Glomerular visceral epithelial cell (primary cell): Measurements from ENCODE around the gene LHFPL3.
"Not testable (repeated sequence)": the region's sequence is repeated elsewhere in the genome, so short reads cannot be mapped to it uniquely, and the experiment has no call there.

Experiments used
- DNase-seq: peaks from one replicate; pipeline ENCODE4 v3.0.0-alpha.2; 2016; ENCODE audit errors: extremely low spot score

Gene LHFPL3

DNA sequence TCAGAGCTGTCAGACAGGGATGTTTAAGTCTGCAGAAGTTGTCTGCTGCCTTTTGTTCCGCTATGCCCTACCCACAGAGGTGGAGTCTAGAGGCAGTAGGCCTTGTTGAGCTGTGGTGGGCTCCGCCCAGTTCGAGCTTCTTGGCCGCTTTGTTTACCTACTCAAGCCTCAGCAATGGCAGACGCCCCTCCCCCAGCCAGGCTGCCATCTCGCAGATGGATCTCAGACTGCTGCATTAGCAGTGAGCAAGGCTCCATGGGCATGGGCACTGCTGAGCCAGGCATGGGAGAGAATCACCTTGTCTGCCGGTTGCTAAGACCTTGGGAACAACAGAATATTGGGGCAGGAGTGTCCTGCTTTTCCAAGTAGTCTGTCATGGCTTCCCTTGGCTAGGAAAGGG, 267.2 kb downstream of the LHFPL3 start:
- not testable (repeated sequence) for DNase-seq

DNA sequence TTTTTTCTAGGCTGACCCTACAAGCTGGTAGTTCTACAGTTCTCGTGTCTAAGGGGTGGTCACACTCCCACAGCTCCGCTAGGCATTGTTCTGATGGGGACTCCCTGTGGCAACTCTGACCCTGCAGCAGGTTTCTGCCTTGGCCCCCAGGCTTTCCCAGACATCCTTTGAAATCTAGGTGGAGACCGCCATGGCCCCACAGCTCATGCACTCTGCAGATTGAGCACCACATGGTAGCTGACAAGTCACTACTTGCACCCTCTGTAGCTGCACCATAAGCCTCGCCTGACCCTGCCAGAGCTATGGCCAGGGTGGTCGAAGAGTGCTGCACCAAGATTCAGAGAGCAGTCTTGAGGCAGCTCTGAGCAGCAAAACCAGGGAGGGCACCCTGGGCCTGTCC, 275.6 kb downstream of the LHFPL3 start:
- DNase-seq: no peak

DNA sequence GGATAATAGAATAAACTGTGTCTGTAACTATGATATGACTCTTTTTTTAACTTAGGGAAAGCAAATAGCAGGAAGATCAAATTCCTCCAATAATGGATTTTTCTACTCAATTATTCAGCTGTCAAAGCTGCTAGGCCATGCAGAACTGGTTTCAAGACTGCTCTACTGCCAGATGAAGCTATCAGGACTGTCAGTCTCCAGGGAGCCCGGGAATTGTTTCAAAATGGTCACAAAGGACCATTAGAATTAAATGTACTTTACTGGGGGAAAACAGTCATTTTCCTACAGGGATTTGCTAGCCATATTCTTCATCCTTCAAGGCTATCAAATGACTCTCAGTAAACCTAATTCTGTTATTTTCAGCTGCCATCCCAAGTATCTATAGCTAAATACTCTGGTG, 276.3 kb downstream of the LHFPL3 start:
- DNase-seq: no peak

DNA sequence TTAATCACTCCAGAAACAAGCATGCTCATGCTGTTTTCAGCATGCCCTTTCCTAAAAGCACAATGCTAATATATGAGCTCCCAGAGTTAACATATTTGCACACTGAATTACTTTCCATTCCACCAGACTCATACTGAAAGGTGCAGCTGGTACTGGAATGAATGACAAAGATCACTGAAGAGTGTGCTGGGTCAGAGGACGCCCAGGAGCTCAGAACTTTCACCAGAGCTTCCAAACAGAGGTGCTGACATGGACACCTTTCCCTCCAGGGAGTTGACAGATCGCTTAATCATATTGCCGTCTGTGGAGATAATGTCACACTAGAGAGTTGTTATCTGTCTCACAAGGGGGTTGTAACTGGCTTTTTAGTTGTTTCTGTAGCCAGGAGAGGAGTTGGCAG, 292.9 kb downstream of the LHFPL3 start:
- no peak for DNase-seq

- no peak for DNase-seq
These were observed 297.6 kb downstream of the LHFPL3 start for GRCh38 chr7:104625956-104626355.

- peak; percentile 7 for DNase-seq
These were observed 299.1 kb downstream of the LHFPL3 start for GRCh38 chr7:104627516-104627915.

- no peak for DNase-seq
These were observed 299.6 kb downstream of the LHFPL3 start for GRCh38 chr7:104628017-104628416.

DNA sequence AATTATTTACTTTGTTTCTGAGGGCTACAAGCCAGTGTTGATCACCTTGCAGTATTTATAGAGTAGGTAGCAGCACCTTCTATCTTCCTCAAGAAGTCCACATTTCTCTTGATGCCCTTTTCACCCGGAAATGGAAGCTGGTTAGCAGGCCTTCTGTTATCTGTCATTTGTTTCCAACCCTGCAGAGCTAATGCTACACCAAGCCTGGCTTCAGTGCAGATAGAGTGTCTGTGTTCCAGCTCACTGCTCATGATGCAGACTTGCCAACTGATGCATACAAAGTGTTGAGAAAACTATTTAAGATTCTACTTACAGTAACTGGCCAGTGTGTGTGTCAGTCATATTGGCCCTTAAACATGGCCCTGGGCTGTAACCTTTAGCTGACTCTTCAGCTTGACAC, 301.0 kb downstream of the LHFPL3 start:
- no peak for DNase-seq

DNA sequence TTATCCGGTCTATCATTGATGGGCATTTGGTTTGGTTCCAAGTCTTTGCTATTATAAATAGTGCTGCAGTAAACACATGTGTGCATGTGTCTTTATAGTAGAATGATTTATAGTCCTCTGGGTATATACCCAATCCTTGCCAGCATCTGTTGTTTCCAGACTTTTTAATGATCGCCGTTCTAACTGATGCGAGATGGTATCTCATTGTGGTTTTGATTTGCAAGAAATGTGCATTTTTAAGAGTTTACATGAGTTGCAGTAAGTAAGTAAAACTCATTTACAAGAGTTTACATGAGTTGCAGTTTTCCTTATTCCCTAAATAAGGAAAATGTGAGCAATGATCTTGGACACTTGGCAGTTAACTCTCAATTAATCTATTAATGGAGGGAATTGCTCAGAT, 312.1 kb downstream of the LHFPL3 start:
- DNase-seq: no peak

DNA sequence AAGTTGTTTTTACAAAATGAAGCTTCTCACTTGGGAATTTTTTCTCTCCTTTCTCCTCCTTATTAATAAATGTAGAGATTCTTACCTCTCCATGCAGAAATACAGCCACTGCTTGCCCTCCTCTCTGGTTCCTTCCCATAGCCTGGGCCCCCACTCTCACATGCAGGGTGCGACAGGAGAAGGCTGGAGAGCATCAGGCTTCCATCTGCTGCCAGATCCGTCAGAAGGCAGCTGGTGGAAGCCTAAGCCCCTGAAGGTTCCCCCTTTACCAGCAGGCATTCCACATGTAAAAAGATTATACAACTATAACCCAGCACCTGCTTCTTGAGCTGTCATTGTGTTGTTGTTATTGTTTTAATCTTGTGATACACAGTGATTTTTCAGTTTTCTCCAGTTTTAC, 314.2 kb downstream of the LHFPL3 start:
- no peak for DNase-seq

- peak; percentile 1 for DNase-seq
These were observed 315.3 kb downstream of the LHFPL3 start for GRCh38 chr7:104643587-104644217.

DNA sequence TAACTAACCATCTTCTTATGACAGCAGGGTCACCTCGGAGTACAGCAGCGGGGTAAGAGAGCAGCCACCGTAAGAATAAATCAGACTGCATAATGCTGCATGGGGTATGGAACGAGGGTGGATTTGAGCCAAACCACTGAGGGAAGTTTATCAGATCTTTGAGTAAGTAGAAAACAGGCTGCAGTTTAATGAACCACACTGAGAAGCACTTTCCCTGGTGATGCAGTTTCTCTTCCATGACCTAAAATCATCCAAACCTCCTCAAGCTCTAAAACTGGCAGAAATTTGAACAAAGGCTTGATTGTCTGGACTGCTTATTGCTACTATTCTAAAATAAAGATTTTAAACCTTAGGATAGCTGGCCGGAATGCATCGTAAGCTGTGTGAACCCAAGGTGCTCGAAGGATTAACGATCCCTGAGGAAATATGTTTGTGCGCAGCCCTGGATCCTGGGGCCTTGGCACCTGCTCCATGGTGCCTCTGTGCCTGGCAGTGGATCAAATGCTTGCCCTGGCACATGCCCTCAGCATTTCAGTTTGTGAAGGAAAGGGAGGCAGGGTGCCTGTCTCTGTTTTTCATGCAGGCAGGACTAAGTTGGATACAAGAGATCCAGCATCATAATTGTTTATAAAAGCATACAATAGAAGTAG, 322.7 kb downstream of the LHFPL3 start:
- no peak for DNase-seq

GRCh38 chr7:104652434-104652833, 324.0 kb downstream of the LHFPL3 start:
- DNase-seq: no peak

GRCh38 chr7:104652865-104653264, 324.5 kb downstream of the LHFPL3 start:
- no peak for DNase-seq

DNA sequence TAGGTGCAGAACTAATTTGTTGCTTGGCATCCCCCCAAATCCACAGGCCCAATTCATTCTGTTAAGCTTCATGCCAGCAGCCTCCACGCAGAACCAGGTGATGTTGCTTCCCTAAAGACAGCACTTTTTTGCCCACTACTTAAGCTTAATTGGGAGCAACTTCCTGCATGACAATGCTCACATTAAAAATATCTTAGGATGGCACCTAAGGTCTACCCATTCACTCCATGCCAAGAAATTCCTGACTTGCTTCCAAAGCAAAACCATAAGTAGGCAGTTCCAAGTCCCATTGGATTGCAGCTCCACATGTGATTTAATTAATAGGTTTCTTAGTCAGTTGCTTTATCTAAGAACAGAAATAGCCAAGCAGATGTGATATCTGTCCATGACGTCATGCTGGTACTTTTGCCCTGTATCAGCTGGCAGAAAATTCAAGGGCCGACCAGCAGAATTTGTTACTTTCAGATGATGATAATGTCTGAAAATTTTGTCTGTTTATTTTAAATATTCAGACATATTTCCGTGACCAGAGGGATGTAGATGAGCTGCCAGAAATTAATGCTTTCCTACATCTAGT, 325.5 kb downstream of the LHFPL3 start:
- no peak for DNase-seq

GRCh38 chr7:104655592-104655991, 327.2 kb downstream of the LHFPL3 start:
- no peak for DNase-seq

GRCh38 chr7:104656467-104656866, 328.1 kb downstream of the LHFPL3 start:
- DNase-seq: no peak

DNA sequence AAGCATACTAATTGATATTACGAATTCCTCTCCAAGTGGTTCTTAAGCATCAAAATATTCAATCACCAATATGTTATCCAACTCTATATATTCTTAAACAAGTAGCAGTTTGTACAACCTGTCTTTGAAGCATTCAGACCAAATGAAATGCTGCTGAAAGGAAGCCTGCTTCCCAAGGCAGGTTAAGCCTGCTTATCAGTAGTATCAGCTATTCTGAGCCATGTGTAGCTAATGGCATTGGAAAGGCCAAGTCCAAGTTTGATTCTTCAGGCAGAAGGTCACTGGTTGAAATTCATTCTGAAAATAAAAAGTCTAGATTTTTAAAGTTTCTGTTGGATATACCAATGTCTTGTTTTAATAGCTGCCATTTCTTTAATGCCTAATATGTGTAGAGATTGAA, 328.7 kb downstream of the LHFPL3 start:
- no peak for DNase-seq

DNA sequence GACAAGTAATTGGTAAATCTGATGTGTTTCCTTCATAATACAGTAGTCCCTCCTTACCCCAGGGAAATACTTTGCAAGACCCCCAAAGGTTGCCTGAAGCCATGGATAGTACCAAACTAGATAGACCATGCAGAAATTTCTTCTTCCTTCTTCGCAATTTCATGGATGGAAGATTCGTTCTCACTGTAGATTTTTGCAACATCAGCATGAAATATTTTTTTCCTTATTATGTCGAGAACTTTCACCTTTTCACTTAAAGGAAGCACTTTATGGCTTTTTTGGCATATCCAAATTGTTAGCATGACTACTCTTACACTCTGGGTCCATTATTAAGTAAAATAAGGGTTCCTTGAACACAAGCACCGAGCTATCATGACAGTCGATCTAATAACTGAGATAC, 333.2 kb downstream of the LHFPL3 start:
- no peak for DNase-seq

GRCh38 chr7:104664648-104665047, 336.2 kb downstream of the LHFPL3 start:
- no peak for DNase-seq

DNA sequence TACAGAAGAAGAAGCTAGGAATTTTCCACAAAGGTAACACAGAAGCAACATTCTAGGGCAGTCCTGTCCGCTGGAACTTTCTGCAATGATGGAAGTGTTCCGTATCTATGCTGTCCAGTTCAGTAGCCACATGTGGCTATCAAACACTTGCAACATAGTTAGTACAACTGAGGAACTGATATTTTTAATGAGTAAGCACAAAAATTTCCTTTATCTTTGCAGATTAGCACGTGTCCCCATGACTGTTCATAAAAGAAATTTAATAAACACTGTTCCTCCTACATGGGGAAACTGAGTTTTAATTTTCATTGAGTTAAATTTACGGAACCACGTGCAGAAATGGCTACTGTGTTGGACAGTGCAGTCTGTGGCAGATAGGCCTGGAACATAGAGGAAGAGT, 349.2 kb downstream of the LHFPL3 start:
- DNase-seq: no peak

DNA sequence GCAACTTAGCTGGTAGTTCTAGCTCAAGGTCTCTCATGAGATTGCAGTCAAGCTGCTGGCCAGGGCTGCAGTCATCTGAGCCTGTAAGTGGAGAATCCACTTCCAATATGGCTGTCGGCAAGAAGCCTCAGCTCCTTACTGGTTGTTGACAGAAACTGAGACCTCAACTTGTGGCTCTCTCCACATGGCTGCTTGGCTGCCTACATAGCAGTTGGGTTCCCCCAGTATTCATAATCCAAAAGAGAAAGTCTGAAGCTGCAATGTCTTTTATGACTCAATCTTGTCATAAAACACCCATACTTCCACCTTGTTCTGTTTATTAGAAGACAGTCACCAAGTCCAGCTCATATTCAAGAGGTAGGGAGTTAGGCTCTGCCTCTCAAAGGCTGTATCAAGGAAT, 350.7 kb downstream of the LHFPL3 start:
- DNase-seq: no peak

DNA sequence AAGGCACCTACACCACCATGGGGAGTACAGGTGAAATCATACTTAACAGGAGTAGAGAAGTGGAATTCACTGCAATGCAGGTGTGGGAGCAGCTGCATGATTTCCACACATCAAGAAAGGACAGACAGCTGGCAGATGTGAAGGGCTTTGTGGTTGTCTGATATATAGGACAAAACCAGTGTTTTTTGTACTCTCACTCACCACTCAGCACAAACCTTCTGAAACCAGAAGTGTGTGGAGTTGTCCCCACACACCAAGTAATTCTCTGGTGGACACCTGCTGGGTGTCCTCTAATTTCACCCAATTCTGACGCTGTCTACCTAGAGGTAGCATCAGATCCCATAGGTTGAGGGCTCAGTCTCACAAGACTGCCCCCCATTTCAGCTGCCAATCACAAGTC, 357.9 kb downstream of the LHFPL3 start:
- DNase-seq: no peak

GRCh38 chr7:104694710-104695109, 366.3 kb downstream of the LHFPL3 start:
- DNase-seq: no peak
